ENCODE results near the gene MAMDC4.

GRCh38 chr9:136845465-136846260 is 6.5 kb upstream of the MAMDC4 start:
- no peak for TF ChIP-seq POLR2A (IDR thresholded peaks at IDR 0.05)
- TF ChIP-seq CTCF (IDR thresholded peaks at IDR 0.05), result no peak

Data from prostate gland (tissue), 2 donors.